ENCODE measurements around the gene DNASE1L3.
A peak's percentile ranks its signal among the peaks of the same experiment; 100 is the strongest.
"Not testable (repeated sequence)": the region's sequence is repeated elsewhere in the genome, so short reads cannot be mapped to it uniquely, and the experiment has no call there.

DNASE1L3 gene
- 0 reads per million in 2 experiments for total RNA-seq

GRCh38 chr3:58210761-58211460 is at the start of gene DNASE1L3:
TSS of gene DNASE1L3 (minus strand) at chr3:58210972. CDS start at chr3:58210906, 66 bp downstream.
- DNase-seq (ENCODE audit: low read depth): no peak

DNA sequence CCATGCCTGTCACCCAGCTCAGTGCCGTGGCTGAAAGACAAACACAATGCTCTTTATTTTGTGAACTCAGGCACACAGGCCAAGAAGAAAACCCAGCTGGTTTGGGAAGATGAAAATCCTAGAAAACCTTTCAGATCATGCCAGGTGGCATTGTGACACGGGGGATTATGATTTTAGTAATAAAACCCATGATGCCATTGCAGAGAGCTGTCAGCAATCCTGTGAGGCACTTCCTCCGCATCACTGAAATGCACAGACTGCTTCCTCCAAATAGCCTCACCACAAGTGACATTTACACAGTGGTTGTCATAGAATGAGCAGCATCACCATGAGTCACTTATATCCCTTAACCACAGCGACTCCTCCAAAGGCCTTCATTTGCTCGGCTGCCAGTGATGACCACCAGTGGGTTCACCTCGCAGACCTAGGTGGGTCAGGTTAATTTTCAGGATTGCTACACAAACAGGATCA is 49.5 kb upstream of the DNASE1L3 start:
- no peak for DNase-seq (ENCODE audit: low read depth)

DNA sequence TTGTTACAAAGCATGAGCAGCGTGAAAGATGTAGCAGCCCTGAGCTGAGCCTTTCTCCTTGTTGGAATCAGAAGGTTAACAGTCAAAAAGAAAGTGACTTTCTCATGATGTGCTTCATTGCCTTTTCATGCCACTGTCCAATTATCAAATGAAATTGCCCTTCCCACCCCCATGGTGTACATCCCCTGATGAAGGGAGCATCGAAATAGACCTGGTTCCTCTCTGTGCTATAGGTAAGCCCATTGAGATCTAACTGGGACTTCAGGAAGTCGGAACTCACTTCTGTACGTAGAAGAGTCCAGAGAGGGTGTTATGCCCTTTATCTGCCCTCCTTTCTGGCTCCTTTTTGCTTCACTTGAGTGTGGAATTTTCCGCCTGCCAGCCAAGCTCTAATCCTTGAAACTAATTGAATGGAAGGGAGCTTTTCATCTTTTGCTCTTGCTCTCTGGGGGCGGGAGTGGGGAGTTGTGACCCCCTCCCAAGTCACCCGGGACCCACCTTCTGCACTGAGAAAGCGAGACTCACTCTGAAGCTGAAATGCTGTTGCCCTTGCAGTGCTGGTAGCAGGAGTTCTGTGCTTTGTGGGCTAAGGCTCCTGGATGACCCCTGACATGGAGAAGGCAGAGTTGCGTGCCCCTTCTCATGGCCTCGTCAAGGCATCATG is 47.8 kb upstream of the DNASE1L3 start:
- DNase-seq (ENCODE audit: low read depth): no peak

DNA sequence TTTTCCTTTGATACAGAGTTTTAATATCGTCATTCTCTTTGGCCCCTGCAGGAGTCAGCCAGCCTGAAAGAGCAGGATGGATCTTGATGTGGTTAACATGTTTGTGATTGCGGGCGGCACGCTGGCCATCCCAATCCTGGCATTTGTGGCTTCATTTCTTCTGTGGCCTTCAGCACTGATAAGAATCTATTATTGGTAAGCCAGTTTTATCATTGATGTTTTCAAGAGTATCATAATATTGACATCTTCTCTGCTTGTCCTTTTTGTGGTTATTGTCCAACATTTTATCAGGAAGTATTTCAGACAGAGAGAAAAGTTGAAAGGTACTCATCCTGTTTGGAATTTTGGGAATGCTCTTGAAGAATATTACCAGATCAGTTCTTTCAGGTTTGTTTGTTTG is 45.7 kb upstream of the DNASE1L3 start:
- DNase-seq (ENCODE audit: low read depth): no peak

DNA sequence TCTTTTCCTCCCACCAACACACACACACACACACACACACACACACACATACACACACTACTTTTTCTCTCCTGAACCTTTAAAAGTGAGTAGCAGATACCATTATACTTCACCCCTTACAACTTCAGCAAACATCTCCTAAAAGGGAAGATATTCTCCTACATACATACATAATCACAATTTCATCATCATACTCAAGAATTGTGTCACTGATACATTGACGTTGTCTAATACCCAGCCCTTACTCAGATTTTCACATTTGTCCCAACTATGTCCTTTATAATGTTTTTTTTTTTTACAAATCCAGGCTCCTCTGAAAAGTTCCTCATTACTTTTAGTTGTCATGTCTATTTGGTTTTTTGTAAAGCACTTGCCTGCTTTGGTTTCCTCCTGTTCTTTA is 45.3 kb upstream of the DNASE1L3 start:
- DNase-seq (ENCODE audit: low read depth): no peak

DNA sequence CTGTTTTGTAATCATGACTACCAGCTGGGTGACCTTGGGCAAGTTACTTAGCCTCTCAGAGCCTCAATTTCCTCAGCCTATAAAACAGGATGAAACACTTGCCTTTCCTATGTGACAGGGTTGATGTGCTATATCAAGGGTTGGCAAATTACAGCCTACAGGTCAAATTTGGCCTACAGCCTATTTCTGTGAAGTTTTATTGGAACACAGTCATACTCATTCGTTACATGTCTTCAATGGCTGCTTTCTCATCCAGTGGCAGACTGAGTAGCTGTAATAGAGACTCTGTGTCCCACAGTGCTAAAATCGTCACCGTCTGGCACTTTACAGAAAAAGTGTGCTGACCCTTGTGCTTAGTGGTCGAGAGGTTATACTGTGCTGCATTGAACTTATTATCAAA is 43.4 kb upstream of the DNASE1L3 start:
- no peak for DNase-seq (ENCODE audit: low read depth)

DNA sequence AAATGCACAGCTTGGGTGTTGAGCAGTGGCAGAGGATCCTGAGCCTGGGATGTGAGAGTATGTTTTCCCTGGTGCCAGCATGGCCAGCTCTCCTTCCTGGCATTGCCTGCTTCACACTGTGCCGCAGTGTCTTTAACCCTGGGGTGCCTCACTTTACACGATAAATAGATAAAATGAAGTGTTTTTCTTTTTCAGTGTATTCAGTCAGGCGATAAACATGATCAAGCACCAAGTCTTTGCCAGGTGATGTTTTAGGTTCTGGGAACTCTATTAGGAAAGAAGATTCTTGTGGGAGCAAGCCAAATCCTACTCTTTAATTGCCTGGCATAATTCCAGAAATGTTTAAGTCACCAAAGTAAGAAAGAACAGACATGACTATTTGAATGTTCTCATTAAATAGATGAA is 40.9 kb upstream of the DNASE1L3 start:
- DNase-seq (ENCODE audit: low read depth): no peak

DNA sequence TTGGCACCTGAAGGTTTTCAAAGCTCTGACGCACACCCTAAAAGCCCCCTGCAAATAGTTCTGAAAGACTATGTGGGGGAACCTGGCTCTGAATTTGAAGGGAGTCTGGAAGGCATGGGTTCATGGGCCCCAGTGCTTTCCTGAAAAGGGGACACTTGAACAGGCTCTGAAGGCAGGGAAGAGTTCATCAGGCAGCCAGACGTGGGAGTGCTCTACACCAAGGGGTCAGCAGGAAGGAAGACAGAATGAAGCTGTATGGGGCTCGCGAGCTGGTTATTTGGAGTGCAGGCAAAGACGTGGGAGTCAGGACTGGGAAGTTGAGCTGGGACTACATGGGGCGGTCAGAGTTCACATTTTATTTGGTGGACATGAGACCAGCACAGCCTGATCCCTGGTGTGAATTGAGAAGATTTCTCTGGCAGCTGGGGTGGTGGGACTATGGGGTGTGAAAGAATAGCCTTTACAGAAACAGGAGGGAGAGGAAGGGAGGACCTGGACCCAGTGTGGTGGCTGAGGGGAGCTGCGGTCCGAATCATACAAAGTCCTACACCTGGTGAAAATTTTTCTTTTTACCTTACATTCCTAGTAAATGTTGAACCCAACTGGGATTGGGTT is 39.4 kb upstream of the DNASE1L3 start:
- DNase-seq (ENCODE audit: low read depth): no peak

DNA sequence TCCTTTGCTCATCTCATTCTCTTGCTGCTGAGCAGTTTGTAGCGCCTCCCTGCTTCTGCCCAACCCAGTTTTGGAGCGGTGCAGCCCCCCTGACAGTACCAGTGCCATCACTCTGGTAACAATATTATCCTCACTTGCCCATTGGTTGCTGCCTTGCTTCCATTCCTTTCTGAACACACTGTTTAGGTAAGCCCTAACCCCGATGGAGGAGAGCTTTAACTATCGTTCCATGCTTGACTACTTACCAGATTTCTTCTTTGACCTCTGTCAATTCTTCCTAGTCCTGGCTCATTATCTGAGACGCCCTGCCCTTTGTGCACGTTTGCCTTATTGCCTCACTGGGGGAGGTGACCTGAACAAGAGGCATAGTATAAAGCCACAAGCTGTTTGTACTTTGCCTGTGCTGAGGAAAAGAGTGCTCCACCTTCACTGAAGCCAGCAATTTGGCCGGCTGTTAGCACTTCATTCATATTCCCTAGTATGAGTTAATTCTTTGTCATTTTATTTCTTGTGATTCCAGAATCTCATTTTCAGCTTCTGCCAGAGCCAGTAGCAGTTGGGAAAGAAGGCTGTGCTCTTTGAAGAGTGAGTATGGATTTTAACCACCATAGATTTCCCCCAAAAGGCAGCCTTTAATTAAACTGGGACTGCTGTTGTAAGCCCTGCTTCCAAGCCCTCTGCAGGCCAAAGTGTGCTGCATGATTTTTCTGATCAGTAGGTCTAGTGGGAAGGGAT is 38.8 kb upstream of the DNASE1L3 start:
- DNase-seq (ENCODE audit: low read depth): no peak

- no peak for DNase-seq (ENCODE audit: low read depth)
Observed at GRCh38 chr3:58246148-58247047, 35.6 kb upstream of the DNASE1L3 start.

DNA sequence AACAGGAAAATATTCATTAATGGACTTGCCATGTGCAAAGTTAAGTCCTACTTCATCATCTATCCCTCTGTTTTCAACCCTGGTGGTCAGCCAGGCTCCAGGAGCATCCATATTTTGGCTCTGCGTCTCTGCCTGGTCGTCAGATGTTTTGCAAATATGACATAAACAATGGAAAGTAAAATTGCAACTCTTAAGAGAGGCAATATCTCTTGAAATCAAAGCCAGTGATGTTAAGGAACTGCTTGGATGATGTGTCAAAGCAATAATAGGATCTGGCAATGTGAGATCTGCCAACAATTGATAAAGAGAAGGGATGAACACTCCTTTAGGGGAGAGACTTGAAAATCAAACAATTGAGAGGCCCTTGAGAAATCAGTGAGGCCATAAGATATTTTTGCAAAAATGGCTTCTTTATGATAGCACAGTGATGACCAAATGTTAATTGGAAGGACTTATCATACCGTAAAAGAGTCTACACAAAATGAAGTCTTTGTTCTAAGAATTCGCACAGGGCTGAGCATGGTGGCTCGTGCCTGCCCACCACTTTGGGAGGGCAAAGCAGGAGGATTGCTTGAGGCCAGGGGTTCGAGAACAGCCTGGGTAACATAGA is 33.3 kb upstream of the DNASE1L3 start:
- no peak for DNase-seq (ENCODE audit: low read depth)

DNA sequence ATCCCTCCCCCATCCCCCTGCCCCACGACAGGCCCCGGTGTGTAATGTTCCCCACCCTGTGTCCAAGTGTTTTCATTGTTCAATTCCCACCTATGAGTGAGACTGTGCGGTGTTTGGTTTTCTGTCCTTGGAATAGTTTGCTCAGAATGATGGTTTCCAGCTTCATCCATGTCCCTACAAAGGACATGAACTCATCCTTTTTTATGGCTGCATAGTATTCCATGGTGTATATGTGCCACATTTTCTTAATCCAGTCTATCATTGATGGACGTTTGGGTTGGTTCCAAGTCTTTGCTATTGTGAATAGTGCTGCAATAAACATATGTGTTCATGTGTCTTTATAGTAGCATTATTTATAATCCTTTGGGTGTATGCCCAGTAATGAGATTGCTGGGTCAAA is 32.1 kb upstream of the DNASE1L3 start:
- not testable (repeated sequence) for DNase-seq (ENCODE audit: low read depth)

GRCh38 chr3:58242340-58242739 is 31.6 kb upstream of the DNASE1L3 start:
- DNase-seq (ENCODE audit: low read depth): no peak

DNA sequence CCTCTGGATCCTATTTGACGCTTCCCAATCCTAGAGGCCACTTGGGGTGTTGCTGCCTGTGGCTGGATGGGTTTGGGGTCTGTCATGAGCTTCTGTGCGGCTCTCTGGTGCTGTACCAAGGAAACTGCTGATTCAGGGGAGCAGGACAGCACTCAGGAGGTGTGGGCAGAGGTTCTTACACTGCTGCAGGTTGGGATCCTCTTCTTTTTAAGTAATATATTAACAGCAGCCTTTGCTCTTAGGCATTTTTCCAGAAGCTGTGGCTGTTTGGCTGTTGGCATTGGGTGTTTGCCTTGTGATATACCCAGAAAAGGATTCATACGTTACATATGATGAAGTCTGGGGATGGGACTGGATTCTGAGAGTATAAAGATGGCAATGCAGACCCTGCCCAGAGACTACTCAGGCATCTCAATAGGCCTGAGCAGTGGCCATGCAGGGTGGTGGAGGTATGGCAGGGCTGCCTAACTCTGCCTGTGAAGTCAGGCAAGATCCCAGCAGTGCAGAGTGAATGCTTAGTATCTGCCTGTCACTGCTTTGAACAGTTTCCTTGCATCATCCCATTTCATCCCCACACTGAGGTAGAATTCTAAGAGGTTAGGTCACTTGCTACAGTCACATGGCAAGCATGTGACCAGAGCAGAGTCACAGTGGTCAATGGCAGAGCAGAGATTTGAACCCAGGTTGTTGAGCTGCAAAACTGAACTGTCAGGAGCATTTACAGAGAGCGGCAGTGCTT is 30.7 kb upstream of the DNASE1L3 start:
- DNase-seq (ENCODE audit: low read depth): no peak

DNA sequence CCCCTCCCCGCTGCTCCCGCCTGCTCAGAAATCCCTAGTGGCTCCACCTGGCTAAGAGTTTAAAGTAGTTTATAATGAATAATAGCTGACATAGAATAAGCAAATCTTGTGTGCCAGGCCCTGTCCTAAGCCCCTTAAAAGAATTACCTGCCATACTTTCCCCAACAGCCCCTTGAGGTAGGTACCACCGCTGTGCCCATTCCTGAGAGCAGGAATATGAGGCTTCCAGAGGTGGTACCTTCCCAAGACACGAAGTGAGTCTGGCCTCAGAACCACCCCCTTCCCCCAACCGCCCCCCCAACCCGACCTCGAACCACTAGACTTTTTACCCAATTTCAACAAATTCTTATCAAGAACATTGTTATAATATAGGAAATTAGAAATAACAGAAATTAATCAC is 28.1 kb upstream of the DNASE1L3 start:
- DNase-seq (ENCODE audit: low read depth): no peak

- DNase-seq (ENCODE audit: low read depth): peak; percentile 47
Observed at GRCh38 chr3:58237941-58238681, 27.3 kb upstream of the DNASE1L3 start.

GRCh38 chr3:58237238-58237940 is 26.6 kb upstream of the DNASE1L3 start, which contains the start of gene ABHD6:
TSS of gene ABHD6 (plus strand) at chr3:58237792. CDS start at chr3:58256587, 18,795 bp downstream.
- peak; percentile 71 for DNase-seq (ENCODE audit: low read depth)

GRCh38 chr3:58236527-58237237 is 25.9 kb upstream of the DNASE1L3 start:
- no peak for DNase-seq (ENCODE audit: low read depth)
